Neutrophil (primary cell): ENCODE data around the gene TP73.

Experiments used
- H3K27ac ChIP-seq: fragments of 200-600 bp; sonication (generic); 2 replicates; pipeline ENCODE4 v1.5.1; 2016; ENCODE audit warnings: mild to moderate bottlenecking, moderate library complexity
- H3K27me3 ChIP-seq: fragments of 200-600 bp; sonication (generic); 2 replicates; pipeline ENCODE4 v1.6.0; 2016; ENCODE audit warnings: mild to moderate bottlenecking
- H3K36me3 ChIP-seq: fragments of 200-600 bp; sonication (generic); 2 replicates; pipeline ENCODE4 v1.5.1; 2017
- H3K4me1 ChIP-seq, 2 experiments: fragments of 200-600 bp in 1 of 2; sonication (generic) in 1 of 2; 1 replicate in 1 of 2; 2 replicates in 1 of 2; pipeline versions ENCODE4 v1.5.1 to v1.6.1; 2013 to 2016; ENCODE audit warnings: low read depth in 1 of 2, low read length in 1 of 2, mild to moderate bottlenecking in 1 of 2, moderate library complexity in 1 of 2; ENCODE audit not compliant: control insufficient read depth in 1 of 2, insufficient read depth in 1 of 2
- H3K4me3 ChIP-seq, 2 experiments: fragments of 200-600 bp in 1 of 2; sonication (generic) in 1 of 2; 1 replicate in 1 of 2; 2 replicates in 1 of 2; pipeline ENCODE4 v1.5.1; 2013 to 2016; ENCODE audit warnings: low read depth in 1 of 2, low read length in 1 of 2, mild to moderate bottlenecking in 1 of 2, moderate library complexity in 1 of 2
- H3K9me3 ChIP-seq: fragments of 200-600 bp; sonication (generic); 2 replicates; pipeline ENCODE4 v1.5.1; 2016
- TF ChIP-seq, protein P1 (sequence below): fragments of 200-600 bp; sonication (generic); IDR thresholded peaks from 2 replicates; pipeline ENCODE4 v1.5.1; 2016; ENCODE audit warnings: antibody characterized with exemption

The TP73 gene

DNA sequence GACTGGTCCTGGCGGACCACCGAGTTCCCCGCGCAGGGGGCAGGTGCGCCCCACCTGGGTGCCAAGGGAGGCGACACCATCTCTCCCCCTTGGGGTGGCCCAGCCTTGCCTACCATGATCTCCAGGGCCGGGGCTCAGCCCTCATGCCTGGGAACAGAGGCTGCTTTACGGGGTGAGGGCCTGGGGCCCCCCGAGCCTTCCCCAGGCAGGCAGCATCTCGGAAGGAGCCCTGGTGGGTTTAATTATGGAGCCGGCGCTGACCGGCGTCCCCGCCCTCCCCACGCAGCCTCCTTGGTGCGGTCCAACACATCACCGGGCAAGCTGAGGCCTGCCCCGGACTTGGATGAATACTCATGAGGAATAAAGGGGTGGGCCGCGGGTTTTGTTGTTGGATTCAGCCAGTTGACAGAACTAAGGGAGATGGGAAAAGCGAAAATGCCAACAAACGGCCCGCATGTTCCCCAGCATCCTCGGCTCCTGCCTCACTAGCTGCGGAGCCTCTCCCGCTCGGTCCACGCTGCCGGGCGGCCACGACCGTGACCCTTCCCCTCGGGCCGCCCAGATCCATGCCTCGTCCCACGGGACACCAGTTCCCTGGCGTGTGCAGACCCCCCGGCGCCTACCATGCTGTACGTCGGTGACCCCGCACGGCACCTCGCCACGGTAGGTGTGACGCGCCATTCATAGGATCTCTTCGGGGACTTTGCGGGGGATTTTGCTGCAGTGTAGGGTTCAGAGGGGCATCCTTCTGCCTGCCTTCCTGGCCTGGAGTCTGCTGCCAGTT is 38.2 kb downstream of the TP73 start:
- peaks cover 2 to 3% of the 10 kb centered on the region in 2 experiments for H3K4me1 ChIP-seq
- TF ChIP-seq, protein P1, sequence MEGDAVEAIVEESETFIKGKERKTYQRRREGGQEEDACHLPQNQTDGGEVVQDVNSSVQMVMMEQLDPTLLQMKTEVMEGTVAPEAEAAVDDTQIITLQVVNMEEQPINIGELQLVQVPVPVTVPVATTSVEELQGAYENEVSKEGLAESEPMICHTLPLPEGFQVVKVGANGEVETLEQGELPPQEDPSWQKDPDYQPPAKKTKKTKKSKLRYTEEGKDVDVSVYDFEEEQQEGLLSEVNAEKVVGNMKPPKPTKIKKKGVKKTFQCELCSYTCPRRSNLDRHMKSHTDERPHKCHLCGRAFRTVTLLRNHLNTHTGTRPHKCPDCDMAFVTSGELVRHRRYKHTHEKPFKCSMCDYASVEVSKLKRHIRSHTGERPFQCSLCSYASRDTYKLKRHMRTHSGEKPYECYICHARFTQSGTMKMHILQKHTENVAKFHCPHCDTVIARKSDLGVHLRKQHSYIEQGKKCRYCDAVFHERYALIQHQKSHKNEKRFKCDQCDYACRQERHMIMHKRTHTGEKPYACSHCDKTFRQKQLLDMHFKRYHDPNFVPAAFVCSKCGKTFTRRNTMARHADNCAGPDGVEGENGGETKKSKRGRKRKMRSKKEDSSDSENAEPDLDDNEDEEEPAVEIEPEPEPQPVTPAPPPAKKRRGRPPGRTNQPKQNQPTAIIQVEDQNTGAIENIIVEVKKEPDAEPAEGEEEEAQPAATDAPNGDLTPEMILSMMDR = no peak
- H3K4me3 ChIP-seq = no peak overlapping the region
- H3K9me3 ChIP-seq = no peaks in the 10 kb centered on the region
- peaks cover 5% of the 10 kb centered on the region for H3K27me3 ChIP-seq
- H3K36me3 ChIP-seq = no peaks in the 10 kb centered on the region
- H3K27ac ChIP-seq = no peak overlapping the region

- H3K27ac ChIP-seq = no peak overlapping the region
- H3K4me1 ChIP-seq = peaks cover 5 to 7% of the 10 kb centered on the region in 2 experiments
- no peak overlapping the region for H3K4me3 ChIP-seq
- TF ChIP-seq, protein P1 = no peak
- peaks cover 11% of the 10 kb centered on the region for H3K27me3 ChIP-seq
- no peaks in the 10 kb centered on the region for H3K36me3 ChIP-seq
- H3K9me3 ChIP-seq = no peaks in the 10 kb centered on the region
Measured at GRCh38 chr1:3691421-3692204, 39.3 kb downstream of the TP73 start.

- TF ChIP-seq, protein P1 = no peak
- Histone ChIP-seq H3K4me3 (no peak overlapping the region), H3K27ac (no peak overlapping the region), H3K27me3 (peaks cover 14% of the 10 kb centered on the region), H3K9me3 (no peaks in the 10 kb centered on the region), H3K4me1 (peaks cover 5 to 7% of the 10 kb centered on the region in 2 experiments), H3K36me3 (no peaks in the 10 kb centered on the region)
Measured at GRCh38 chr1:3692598-3692997, 40.3 kb downstream of the TP73 start.

GRCh38 chr1:3693321-3693720 is 41.0 kb downstream of the TP73 start:
- Histone ChIP-seq H3K4me3 (no peak overlapping the region), H3K27ac (no peak overlapping the region), H3K27me3 (peaks cover 14% of the 10 kb centered on the region), H3K4me1 (peaks cover 5 to 7% of the 10 kb centered on the region in 2 experiments), H3K9me3 (no peaks in the 10 kb centered on the region), H3K36me3 (no peaks in the 10 kb centered on the region)
- TF ChIP-seq, protein P1 = no peak

GRCh38 chr1:3695326-3696217 is 43.3 kb downstream of the TP73 start:
- Histone ChIP-seq H3K4me3 (peak overlapping the region in 1 of 2 experiments; percentile 47), H3K27ac (no peak overlapping the region), H3K4me1 (peaks cover 5 to 7% of the 10 kb centered on the region in 2 experiments), H3K36me3 (no peaks in the 10 kb centered on the region), H3K27me3 (peaks cover 23% of the 10 kb centered on the region), H3K9me3 (no peaks in the 10 kb centered on the region)
- TF ChIP-seq, protein P1 = peak; percentile 81
